K562 (cell line): Measurements from ENCODE around the gene TMEM185B. TPM values are rescaled to one million over a fixed set of nuclear protein-coding genes. Genes with fewer than 3 reads are reported as not detected.
A peak's percentile ranks its signal among the peaks of the same experiment; 100 is the strongest.

Experiments used
- ATAC-seq: fragments of 200-7000 bp; cut with Tn5 transposase; 3 replicates; pipeline ENCODE4 v1.9.1; 2020; ENCODE audit warnings: moderate library complexity
- BruUV-seq: library from RNA; stranded (reverse); fragments of 400-500 nt; replicated peaks from 2 replicates; lab custom pipeline; 2021; lab: Mats Ljungman, UMichigan
- CTCF ChIA-PET: fragments of 300-600 bp; formaldehyde crosslinking; extraction: SDS; loops from one replicate; lab custom pipeline; 2021; ENCODE audit warnings: low intra/inter-chr PET ratio; lab: Yijun Ruan, JAX
- POLR2A ChIA-PET: fragments of 300-600, 350-650 bp; sonication (Branson Sonifier 250); formaldehyde crosslinking; extraction: SDS; loops from one replicate; lab custom pipeline; 2021; ENCODE audit warnings: antibody characterized with exemption, inconsistent platforms; lab: Yijun Ruan, JAX
- DNase-seq, 4 experiments: peaks; one replicate each; pipeline versions ENCODE4 v3.0.0 to v3.0.0-alpha.2; 2011 to 2018; ENCODE audit warnings: low spot score in 3 of 4, mixed read lengths in 3 of 4; ENCODE audit errors: extremely low read depth in 1 of 4
- FAIRE-seq: peaks from 2 replicates; lab custom pipeline; 2011; peaks lifted over from hg19 to GRCh38; lab: Jason Lieb, UNC
- H2AFZ ChIP-seq: 2 replicates; pipeline ENCODE4 v1.6.0; 2011; ENCODE audit warnings: low read depth, low read length, control low read depth, inconsistent platforms
- H3K27ac ChIP-seq: fragments of 200-600 bp; 3 replicates; pipeline ENCODE4 v1.8.0; 2011; ENCODE audit warnings: low read depth, mild to moderate bottlenecking, control low read depth, inconsistent platforms, low read length, moderate library complexity, mixed read lengths; ENCODE audit errors: extremely low read depth
- H3K27me3 ChIP-seq, 2 experiments: fragments of 300-600 bp in 1 of 2; 2 replicates in 1 of 2; 3 replicates in 1 of 2; pipeline versions ENCODE4 v1.6.0 to v1.8.0; 2011; ENCODE audit warnings: inconsistent platforms in 2 of 2, low read length in 2 of 2, mild to moderate bottlenecking in 1 of 2, mixed read lengths in 1 of 2, moderate library complexity in 1 of 2; ENCODE audit not compliant: control insufficient read depth in 2 of 2, insufficient read depth in 2 of 2
- H3K36me3 ChIP-seq: fragments of 300-600 bp; 3 replicates; pipeline ENCODE4 v1.8.0; 2011; ENCODE audit warnings: mild to moderate bottlenecking, low read length, inconsistent platforms; ENCODE audit not compliant: control insufficient read depth, insufficient read depth
- H3K4me1 ChIP-seq, 2 experiments: fragments of 200-600 bp in 1 of 2; replicated peaks in 1 of 2; 2 replicates in 1 of 2; 3 replicates in 1 of 2; pipeline versions ENCODE4 v1.5.1 to v1.8.0; 2011; ENCODE audit warnings: inconsistent platforms in 2 of 2, low read length in 2 of 2, mild to moderate bottlenecking in 1 of 2, mixed read lengths in 1 of 2, moderate library complexity in 1 of 2; ENCODE audit not compliant: control insufficient read depth in 2 of 2, insufficient read depth in 2 of 2
- H3K4me2 ChIP-seq: 2 replicates; pipeline ENCODE4 v1.6.1; 2011; ENCODE audit warnings: low read length, control low read depth, inconsistent platforms, mixed read lengths; ENCODE audit not compliant: insufficient read depth
- H3K4me3 ChIP-seq: fragments of 200-600 bp; sonication (generic), shearing (Covaris generic); 2 replicates; pipeline ENCODE4 v1.5.1; 2016; ENCODE audit warnings: control low read depth, inconsistent platforms
- H3K79me2 ChIP-seq: fragments of 200-600 bp; 3 replicates; pipeline ENCODE4 v1.8.0; 2011; ENCODE audit warnings: low read length, inconsistent platforms; ENCODE audit not compliant: control insufficient read depth, insufficient read depth
- H3K9ac ChIP-seq, 2 experiments: 2 replicates each; pipeline versions ENCODE4 v1.6.0 to v1.6.1; 2011; ENCODE audit warnings: low read depth in 2 of 2, low read length in 2 of 2, control low read depth in 1 of 2, inconsistent platforms in 1 of 2, mild to moderate bottlenecking in 1 of 2, mixed read lengths in 1 of 2; ENCODE audit not compliant: insufficient read depth in 1 of 2
- H3K9me1 ChIP-seq: one replicate; pipeline ENCODE4 v1.6.0; 2011; ENCODE audit warnings: inconsistent platforms, mild to moderate bottlenecking, low read length, moderate library complexity; ENCODE audit not compliant: control insufficient read depth, insufficient read depth
- H3K9me3 ChIP-seq: replicated peaks from 2 replicates; pipeline ENCODE4 v1.5.1; 2011; ENCODE audit warnings: low read depth, low read length, inconsistent platforms; ENCODE audit not compliant: control insufficient read depth, insufficient read depth
- H4K20me1 ChIP-seq: replicated peaks from 2 replicates; pipeline ENCODE4 v1.6.1; 2011; ENCODE audit warnings: low read length, inconsistent platforms, mixed read lengths; ENCODE audit not compliant: control insufficient read depth, insufficient read depth
- ADNP ChIP-seq: fragments of 200-800 bp; sonication (Bioruptor generic); IDR thresholded peaks from 2 replicates; pipeline ENCODE4 v1.6.1; 2016; ENCODE audit warnings: missing genetic modification characterization, missing compliant biosample characterization
- BCOR ChIP-seq: fragments of 450-650 bp; IDR thresholded peaks from 2 replicates; pipeline ENCODE4 v1.6.1; 2016
- BHLHE40 ChIP-seq: IDR thresholded peaks from 2 replicates; pipeline ENCODE4 v1.6.1; 2011; ENCODE audit warnings: low read length, improper control_type of control experiment
- BRD9 ChIP-seq: fragments of 450-650 bp; IDR thresholded peaks from 2 replicates; pipeline ENCODE4 v1.6.1; 2018; ENCODE audit warnings: low read depth; ENCODE audit not compliant: partially characterized antibody
- BRF1 ChIP-seq: IDR thresholded peaks from 3 replicates; pipeline ENCODE4 v1.6.1; 2011; ENCODE audit warnings: borderline replicate concordance, mild to moderate bottlenecking; ENCODE audit not compliant: insufficient read length; ENCODE audit errors: extremely low read depth
- EHMT2 ChIP-seq: fragments of 450-650 bp; IDR thresholded peaks from 2 replicates; pipeline ENCODE4 v1.6.1; 2018; ENCODE audit warnings: antibody characterized with exemption
- ETV1 ChIP-seq: fragments of 450-650 bp; conservative IDR thresholded peaks from 2 replicates; pipeline ENCODE4 v1.6.1; 2016; ENCODE audit warnings: missing genetic modification characterization, control low read depth, low read depth, missing compliant biosample characterization
- KDM1A ChIP-seq, 2 experiments: fragments of 450-650 bp; IDR thresholded peaks; 2 replicates each; pipeline ENCODE4 v1.6.1; 2016; ENCODE audit warnings: mild to moderate bottlenecking in 2 of 2
- MAFK ChIP-seq: IDR thresholded peaks from 2 replicates; pipeline ENCODE4 v1.6.1; 2011; ENCODE audit warnings: low read length, improper control_type of control experiment
- RBM25 ChIP-seq: fragments of 200-400 bp; formaldehyde crosslinking; IDR thresholded peaks from 2 replicates; pipeline ENCODE4 v1.6.1; 2018; ENCODE audit warnings: low read length, low read depth, moderate library complexity; ENCODE audit not compliant: severe bottlenecking
- RCOR1 ChIP-seq, 2 experiments: IDR thresholded peaks; 2 replicates each; pipeline ENCODE4 v1.6.1; 2012; ENCODE audit warnings: low read depth in 2 of 2, low read length in 2 of 2, borderline replicate concordance in 1 of 2, improper control_type of control experiment in 1 of 2
- SMARCA5 ChIP-seq: fragments of 450-650 bp; IDR thresholded peaks from 2 replicates; pipeline ENCODE4 v1.6.1; 2016
- SRSF7 ChIP-seq: fragments of 200-400 bp; formaldehyde crosslinking; optimal IDR thresholded peaks from 2 replicates; pipeline ENCODE3; 2017; ENCODE audit warnings: mild to moderate bottlenecking, low read depth, low read length
- ZFP36 ChIP-seq: fragments of 150-350 bp; IDR thresholded peaks from 2 replicates; pipeline ENCODE4 v1.6.1; 2018; ENCODE audit warnings: low read length, low read depth; ENCODE audit not compliant: partially characterized antibody
- ZNF184 ChIP-seq: sonication (generic); formaldehyde crosslinking; IDR thresholded peaks from 2 replicates; pipeline ENCODE4 v1.5.0; 2020; ENCODE audit warnings: missing genetic modification reagents
- ZNF57 ChIP-seq: fragments of 450-650 bp; formaldehyde crosslinking; IDR thresholded peaks from 2 replicates; pipeline ENCODE4 v1.4.0; 2020; ENCODE audit warnings: mild to moderate bottlenecking, moderate library complexity
- WGBS: fragments of 100-300 bp; shearing (Covaris generic); methylation state at CpG from one replicate; pipeline ENCODE4 v1.1.6; 2016; ENCODE audit warnings: low coverage, mixed read lengths; ENCODE audit not compliant: insufficient coverage; ENCODE audit errors: missing lambda C conversion rate; 5-methylcytosine and 5-hydroxymethylcytosine counted together
- in situ Hi-C: fragments of 300-500 bp; cut with MboI; formaldehyde crosslinking; loops from 4 replicates; pipeline ENCODE4 v1.15.0; 2018; ENCODE audit warnings: inconsistent platforms, mixed read lengths
- intact Hi-C: fragments of 100-400 bp; cut with micrococcal nuclease; formaldehyde crosslinking; loops from 2 replicates; pipeline ENCODE4 v1.14.2; 2022
- polyA plus RNA-seq, 8 experiments: library from polyadenylated mRNA; depleted of rRNA in 4 of 8; stranded (reverse) in 5 of 8; unstranded in 3 of 8; fragments of >200 nt; fragmentation: Nextera tagmentation in 2 of 8; fragmentation: Illumina TruSeq in 1 of 8; extraction: Ambion mirVana in 2 of 8; extraction: Trizol in 1 of 8; gene quantifications; 2 replicates each; pipeline versions ENCODE4 v1.2.1 to v1.2.3, GENCODE V29; 2011 to 2014; ENCODE audit warnings: inconsistent platforms in 1 of 8, missing spikeins in 1 of 8
- total RNA-seq, 7 experiments: library from RNA; depleted of rRNA in 6 of 7; stranded (reverse); fragments of >200 nt in 6 of 7; fragmentation: Illumina TruSeq in 2 of 7; extraction: Trizol in 2 of 7; gene quantifications; 2 replicates each; pipeline versions ENCODE4 v1.2.1 to v1.2.3, GENCODE V29; 2011 to 2021; ENCODE audit warnings: low replicate concordance in 1 of 7
- TF ChIP-seq, protein P1 (sequence below), 2 experiments: fragments of 250-450 bp in 1 of 2; fragments of 450-650 bp in 1 of 2; sonication (Bioruptor Pico) in 1 of 2; IDR thresholded peaks; 2 replicates each; pipeline versions ENCODE4 v1.6.1 to v1.8.0; 2016 to 2021; ENCODE audit warnings: mild to moderate bottlenecking in 2 of 2, moderate library complexity in 2 of 2, missing compliant biosample characterization in 1 of 2, missing genetic modification characterization in 1 of 2

TMEM185B gene
- total and polyA plus RNA-seq, 9 of the 15 experiments (the other 6 are each of a cell fraction or from before 2014, with no cell fraction given), result 2.9 to 28.2 (median 11.5) TPM

- FAIRE-seq (no peak), DNase-seq (peak in 2 of 4 experiments; percentile 32 to 35)
These were observed 16.5 kb upstream of the TMEM185B start for GRCh38 chr2:120239488-120240287.

More at GRCh38 chr2:120239488-120240287, 16.5 kb upstream of the TMEM185B start:
- H3K4me2 ChIP-seq, result no peak overlapping the region; the same call in 1 of the 2 replicates
- no peak overlapping the region for H3K9ac ChIP-seq
- peaks cover 18 to 23% of the 10 kb centered on the region in 2 experiments for H3K4me1 ChIP-seq
- no peaks in the 10 kb centered on the region for H4K20me1 ChIP-seq
- no peak overlapping the region for H3K4me3 ChIP-seq
- ChIA-PET CTCF (no interaction called here), POLR2A (interaction anchor here (0.7 to 0.8 kb wide), 2 partner anchors 13 to 343 kb away, joined by 3 to 5 read pairs; partner anchors contain the start of gene RALB)
- H2AFZ ChIP-seq, result peak overlapping the region; percentile 55; the same call in 1 of the 2 replicates
- no peaks in the 10 kb centered on the region for H3K27me3 ChIP-seq
- H3K27ac ChIP-seq, result no peak overlapping the region
- no peaks in the 10 kb centered on the region for H3K79me2 ChIP-seq
- peak; percentile 40 for ATAC-seq
- H3K9me1 ChIP-seq, result no peaks in the 10 kb centered on the region
- intact Hi-C loops, result no loop called here
- 39% methylated on average over 20 of the region's 22 CpGs for WGBS
- H3K36me3 ChIP-seq, result no peaks in the 10 kb centered on the region
- BruUV-seq, result no TSS peak
- no peak for TF ChIP-seq EHMT2
- TF ChIP-seq BRD9, result peak; percentile 37
- TF ChIP-seq RBM25, result peak; percentile 88
- no peak for TF ChIP-seq MAFK
- TF ChIP-seq BHLHE40, result no peak
- TF ChIP-seq BRF1, result no peak
- TF ChIP-seq ADNP, result peak; percentile 59; the same call in 1 of the 2 replicates
- no peak for TF ChIP-seq ZNF184 (CRISPR knock-in tag)
- peak; percentile 12 to 71; a peak in 3 of 4 replicates for TF ChIP-seq KDM1A (IDR thresholded peaks at IDR 0.05)
- TF ChIP-seq, protein P1, sequence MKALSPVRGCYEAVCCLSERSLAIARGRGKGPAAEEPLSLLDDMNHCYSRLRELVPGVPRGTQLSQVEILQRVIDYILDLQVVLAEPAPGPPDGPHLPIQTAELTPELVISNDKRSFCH (CRISPR knock-in tag; IDR thresholded peaks at IDR 0.05), result no peak
- TF ChIP-seq, protein P1 (tag; IDR thresholded peaks at IDR 0.05), result no peak
- no peak for TF ChIP-seq ZNF57 (CRISPR knock-in tag)
- TF ChIP-seq BCOR, result peak; percentile 87
- no peak for TF ChIP-seq RCOR1 (IDR thresholded peaks at IDR 0.05; ENCODE audit: borderline replicate concordance in 1 of 2, low read depth in 2 of 2, low read length in 2 of 2)
- peak; percentile 78 for TF ChIP-seq ZFP36
- TF ChIP-seq SMARCA5, result peak; percentile 39; the same call in 1 of the 2 replicates
- TF ChIP-seq ETV1 (tag), result no peak
- TF ChIP-seq SRSF7, result no peak
- in situ Hi-C loops, result no loop called here
- no peaks in the 10 kb centered on the region for H3K9me3 ChIP-seq
